BLaER1 treated with 17β-estradiol and CSF1 and Interleukin-3, amounts not matched to agents 10 nM and 100 nM (cell line): ENCODE data around the gene SGIP1.
A peak's percentile ranks its signal among the peaks of the same experiment; 100 is the strongest.

Experiments used
- H3K27ac ChIP-seq, 11 experiments: shearing (Covaris generic); formaldehyde crosslinking; 2 replicates each; pipeline ENCODE4 v1.8.1; 2022
- H3K27me3 ChIP-seq, 11 experiments: shearing (Covaris generic); formaldehyde crosslinking; 2 replicates each; pipeline ENCODE4 v1.8.1; 2022
- H3K36me3 ChIP-seq, 11 experiments: shearing (Covaris generic); formaldehyde crosslinking; 2 replicates each; pipeline ENCODE4 v1.8.1; 2022
- H3K4me1 ChIP-seq, 10 experiments: shearing (Covaris generic); formaldehyde crosslinking; 2 replicates each; pipeline ENCODE4 v1.8.1; 2022
- H3K4me2 ChIP-seq, 11 experiments: shearing (Covaris generic); formaldehyde crosslinking; 2 replicates each; pipeline ENCODE4 v1.8.1; 2022
- H3K4me3 ChIP-seq, 10 experiments: shearing (Covaris generic); formaldehyde crosslinking; 2 replicates each; pipeline ENCODE4 v1.8.1; 2022
- H3K9ac ChIP-seq, 11 experiments: shearing (Covaris generic); formaldehyde crosslinking; 2 replicates each; pipeline ENCODE4 v1.8.1; 2022
- H3K9me3 ChIP-seq, 11 experiments: shearing (Covaris generic); formaldehyde crosslinking; replicated peaks in 1 of 11; 2 replicates each; pipeline ENCODE4 v1.8.1; 2022
- H4K20me1 ChIP-seq, 11 experiments: shearing (Covaris generic); formaldehyde crosslinking; 2 replicates each; pipeline ENCODE4 v1.8.1; 2022
- Cebpa-rat ChIP-seq, 11 experiments: shearing (Covaris generic); IDR thresholded peaks; 2 replicates each; pipeline ENCODE4 v1.8.1; 2022

Gene SGIP1

GRCh38 chr1:66599899-66600737, 66.2 kb downstream of the SGIP1 start:
- no peak overlapping the region for H3K27ac ChIP-seq
- no peaks in the 10 kb centered on the region for H3K4me1 ChIP-seq
- peaks cover 10 to 16% (median 12%) of the 10 kb centered on the region in 11 experiments; a peak in 19 of 22 replicates for H3K9me3 ChIP-seq
- no peaks in the 10 kb centered on the region for H3K36me3 ChIP-seq
- H3K27me3 ChIP-seq: no peaks in the 10 kb centered on the region
- no peak for TF ChIP-seq Cebpa-rat (IDR thresholded peaks at IDR 0.05)
- H3K9ac ChIP-seq: no peak overlapping the region
- no peak overlapping the region for H3K4me3 ChIP-seq
- H3K4me2 ChIP-seq: no peak overlapping the region
- H4K20me1 ChIP-seq: no peaks in the 10 kb centered on the region

- Histone ChIP-seq H4K20me1 (no peaks in the 10 kb centered on the region), H3K27ac (no peak overlapping the region), H3K9ac (no peak overlapping the region), H3K4me1 (no peaks in the 10 kb centered on the region), H3K4me3 (no peak overlapping the region), H3K4me2 (no peak overlapping the region), H3K9me3 (no peaks in the 10 kb centered on the region), H3K27me3 (no peaks in the 10 kb centered on the region), H3K36me3 (no peaks in the 10 kb centered on the region)
- TF ChIP-seq Cebpa-rat (IDR thresholded peaks at IDR 0.05): peak in 1 of 11 experiments; percentile 56; a peak in 2 of 22 replicates
Observed at GRCh38 chr1:66605419-66605997, 71.6 kb downstream of the SGIP1 start.

- no peak overlapping the region for H3K27ac ChIP-seq
- H3K4me2 ChIP-seq: no peak overlapping the region
- TF ChIP-seq Cebpa-rat (IDR thresholded peaks at IDR 0.05): no peak
- H3K9me3 ChIP-seq: no peaks in the 10 kb centered on the region
- no peak overlapping the region for H3K9ac ChIP-seq
- no peak overlapping the region for H3K4me3 ChIP-seq
- no peaks in the 10 kb centered on the region for H3K4me1 ChIP-seq
- no peaks in the 10 kb centered on the region for H3K36me3 ChIP-seq
- H3K27me3 ChIP-seq: no peaks in the 10 kb centered on the region
- no peaks in the 10 kb centered on the region for H4K20me1 ChIP-seq
Observed at GRCh38 chr1:66606362-66607065, 72.6 kb downstream of the SGIP1 start.

GRCh38 chr1:66607458-66607857, 73.5 kb downstream of the SGIP1 start:
- Histone ChIP-seq H3K27ac (no peak overlapping the region), H3K4me3 (no peak overlapping the region), H3K9me3 (no peaks in the 10 kb centered on the region), H3K9ac (no peak overlapping the region), H3K36me3 (no peaks in the 10 kb centered on the region), H4K20me1 (no peaks in the 10 kb centered on the region), H3K4me1 (no peaks in the 10 kb centered on the region), H3K27me3 (no peaks in the 10 kb centered on the region), H3K4me2 (no peak overlapping the region)
- TF ChIP-seq Cebpa-rat (IDR thresholded peaks at IDR 0.05): no peak

GRCh38 chr1:66613187-66613586, 79.2 kb downstream of the SGIP1 start:
- no peak overlapping the region for H3K4me2 ChIP-seq
- no peaks in the 10 kb centered on the region for H3K27me3 ChIP-seq
- no peak for TF ChIP-seq Cebpa-rat (IDR thresholded peaks at IDR 0.05)
- no peak overlapping the region for H3K9ac ChIP-seq
- H3K4me3 ChIP-seq: no peak overlapping the region
- no peaks in the 10 kb centered on the region for H3K9me3 ChIP-seq
- no peaks in the 10 kb centered on the region for H3K36me3 ChIP-seq
- no peak overlapping the region for H3K27ac ChIP-seq
- no peaks in the 10 kb centered on the region for H4K20me1 ChIP-seq
- H3K4me1 ChIP-seq: no peaks in the 10 kb centered on the region

GRCh38 chr1:66617362-66618184, 83.6 kb downstream of the SGIP1 start:
- no peak overlapping the region for H3K27ac ChIP-seq
- H3K9ac ChIP-seq: no peak overlapping the region
- H4K20me1 ChIP-seq: no peaks in the 10 kb centered on the region
- H3K4me2 ChIP-seq: no peak overlapping the region
- no peaks in the 10 kb centered on the region for H3K36me3 ChIP-seq
- no peak for TF ChIP-seq Cebpa-rat (IDR thresholded peaks at IDR 0.05)
- no peaks in the 10 kb centered on the region for H3K4me1 ChIP-seq
- H3K9me3 ChIP-seq: no peaks in the 10 kb centered on the region
- H3K27me3 ChIP-seq: no peaks in the 10 kb centered on the region
- H3K4me3 ChIP-seq: no peak overlapping the region

GRCh38 chr1:66618390-66618789, 84.4 kb downstream of the SGIP1 start:
- no peaks in the 10 kb centered on the region for H3K27me3 ChIP-seq
- H3K4me3 ChIP-seq: no peak overlapping the region
- TF ChIP-seq Cebpa-rat (IDR thresholded peaks at IDR 0.05): no peak
- H3K27ac ChIP-seq: no peak overlapping the region
- no peaks in the 10 kb centered on the region for H3K36me3 ChIP-seq
- no peaks in the 10 kb centered on the region for H3K9me3 ChIP-seq
- H4K20me1 ChIP-seq: no peaks in the 10 kb centered on the region
- no peak overlapping the region for H3K4me2 ChIP-seq
- H3K9ac ChIP-seq: no peak overlapping the region
- H3K4me1 ChIP-seq: no peaks in the 10 kb centered on the region

- Histone ChIP-seq H3K4me3 (no peak overlapping the region), H3K27ac (no peak overlapping the region), H3K9me3 (no peaks in the 10 kb centered on the region), H4K20me1 (no peaks in the 10 kb centered on the region), H3K4me2 (no peak overlapping the region), H3K27me3 (no peaks in the 10 kb centered on the region), H3K9ac (no peak overlapping the region), H3K36me3 (no peaks in the 10 kb centered on the region), H3K4me1 (peaks cover 0 to 12% (median 0%) of the 10 kb centered on the region in 10 experiments; a peak in 3 of 20 replicates)
- no peak for TF ChIP-seq Cebpa-rat (IDR thresholded peaks at IDR 0.05)
Observed at GRCh38 chr1:66623812-66624211, 89.9 kb downstream of the SGIP1 start.
